IPS-15b (cell line): ENCODE results near the gene HES4.
"Not testable (repeated sequence)": the region's sequence is repeated elsewhere in the genome, so short reads cannot be mapped to it uniquely, and the experiment has no call there.

Experiments
- H3K27me3 ChIP-seq: one replicate; pipeline ENCODE4 v1.6.1; 2013; ENCODE audit warnings: low read length; ENCODE audit not compliant: control insufficient read depth, insufficient read depth
- H3K36me3 ChIP-seq: one replicate; pipeline ENCODE4 v1.6.1; 2013; ENCODE audit warnings: low read length; ENCODE audit not compliant: control insufficient read depth, insufficient read depth
- H3K4me1 ChIP-seq: one replicate; pipeline ENCODE4 v1.6.1; 2013; ENCODE audit warnings: mild to moderate bottlenecking, low read length; ENCODE audit not compliant: control insufficient read depth, insufficient read depth
- H3K4me3 ChIP-seq: one replicate; pipeline ENCODE4 v1.5.1; 2013; ENCODE audit warnings: low read depth, low read length
- H3K9ac ChIP-seq: one replicate; pipeline ENCODE4 v1.6.1; 2013; ENCODE audit warnings: low read depth, mild to moderate bottlenecking, low read length
- H3K9me3 ChIP-seq: one replicate; pipeline ENCODE4 v1.6.1; 2013; ENCODE audit warnings: mild to moderate bottlenecking, low read length; ENCODE audit not compliant: control insufficient read depth, insufficient read depth

The HES4 gene

GRCh38 chr1:988061-988460, 11.8 kb downstream of the HES4 start:
- H3K4me3 ChIP-seq, H3K9me3 ChIP-seq, H3K9ac ChIP-seq, H3K36me3 ChIP-seq, H3K4me1 ChIP-seq: not testable (repeated sequence)
- H3K27me3 ChIP-seq: peaks cover 59% of the 10 kb centered on the region

- no peak overlapping the region for H3K9ac ChIP-seq
- H3K36me3 ChIP-seq: no peaks in the 10 kb centered on the region
- no peak overlapping the region for H3K4me3 ChIP-seq
- peaks cover 48% of the 10 kb centered on the region for H3K27me3 ChIP-seq
- H3K4me1 ChIP-seq: no peaks in the 10 kb centered on the region
- H3K9me3 ChIP-seq: no peaks in the 10 kb centered on the region
Observed at GRCh38 chr1:985126-985525, 14.8 kb downstream of the HES4 start.

- Histone ChIP-seq H3K9ac (no peak overlapping the region), H3K9me3 (no peaks in the 10 kb centered on the region), H3K36me3 (no peaks in the 10 kb centered on the region), H3K27me3 (peaks cover 47% of the 10 kb centered on the region), H3K4me1 (no peaks in the 10 kb centered on the region), H3K4me3 (no peak overlapping the region)
Observed at GRCh38 chr1:984476-984814, 15.5 kb downstream of the HES4 start.

GRCh38 chr1:983798-984475, 16.0 kb downstream of the HES4 start:
- no peak overlapping the region for H3K9ac ChIP-seq
- no peaks in the 10 kb centered on the region for H3K9me3 ChIP-seq
- H3K4me1 ChIP-seq: no peaks in the 10 kb centered on the region
- H3K27me3 ChIP-seq: peaks cover 42% of the 10 kb centered on the region
- no peak overlapping the region for H3K4me3 ChIP-seq
- H3K36me3 ChIP-seq: no peaks in the 10 kb centered on the region

GRCh38 chr1:982765-983436, 17.0 kb downstream of the HES4 start:
- H3K4me1 ChIP-seq: no peaks in the 10 kb centered on the region
- no peaks in the 10 kb centered on the region for H3K9me3 ChIP-seq
- no peak overlapping the region for H3K9ac ChIP-seq
- H3K27me3 ChIP-seq: peaks cover 34% of the 10 kb centered on the region
- no peaks in the 10 kb centered on the region for H3K36me3 ChIP-seq
- H3K4me3 ChIP-seq: no peak overlapping the region

- Histone ChIP-seq H3K36me3 (no peaks in the 10 kb centered on the region), H3K4me1 (no peaks in the 10 kb centered on the region), H3K27me3 (peaks cover 33% of the 10 kb centered on the region), H3K4me3 (no peak within 1 kb of the TSS), H3K9me3 (no peaks in the 10 kb centered on the region), H3K9ac (no peak within 1 kb of the TSS)
Observed at GRCh38 chr1:981955-982558, 17.8 kb downstream of the HES4 start, which contains the start of gene PERM1. PERM1 (minus strand) TSS chr1:982093; CDS start chr1:981029, 1,064 bp downstream.

- Histone ChIP-seq H3K9ac (no peak overlapping the region), H3K4me1 (no peaks in the 10 kb centered on the region), H3K36me3 (no peaks in the 10 kb centered on the region), H3K4me3 (no peak overlapping the region), H3K9me3 (no peaks in the 10 kb centered on the region), H3K27me3 (peaks cover 32% of the 10 kb centered on the region)
Observed at GRCh38 chr1:981491-981954, 18.4 kb downstream of the HES4 start.

- Histone ChIP-seq H3K27me3 (peaks cover 28% of the 10 kb centered on the region), H3K4me3 (no peak overlapping the region), H3K36me3 (no peaks in the 10 kb centered on the region), H3K9ac (no peak overlapping the region), H3K9me3 (no peaks in the 10 kb centered on the region), H3K4me1 (peaks cover under 1% of the 10 kb centered on the region)
Observed at GRCh38 chr1:980602-981395, 19.1 kb downstream of the HES4 start.

GRCh38 chr1:980137-980571, 19.7 kb downstream of the HES4 start:
- Histone ChIP-seq H3K36me3 (no peaks in the 10 kb centered on the region), H3K9me3 (no peaks in the 10 kb centered on the region), H3K27me3 (peaks cover 22% of the 10 kb centered on the region), H3K4me1 (peaks cover 2% of the 10 kb centered on the region), H3K4me3 (no peak overlapping the region), H3K9ac (no peak overlapping the region)

GRCh38 chr1:979744-980072, 20.2 kb downstream of the HES4 start:
- Histone ChIP-seq H3K9ac (no peak overlapping the region), H3K9me3 (no peaks in the 10 kb centered on the region), H3K27me3 (peaks cover 19% of the 10 kb centered on the region), H3K4me3 (no peak overlapping the region), H3K36me3 (no peaks in the 10 kb centered on the region), H3K4me1 (peaks cover 2% of the 10 kb centered on the region)

GRCh38 chr1:978835-979743, 20.8 kb downstream of the HES4 start:
- peaks cover 22% of the 10 kb centered on the region for H3K27me3 ChIP-seq
- no peak overlapping the region for H3K4me3 ChIP-seq
- H3K4me1 ChIP-seq: peaks cover 2% of the 10 kb centered on the region
- H3K36me3 ChIP-seq: no peaks in the 10 kb centered on the region
- H3K9ac ChIP-seq: no peak overlapping the region
- H3K9me3 ChIP-seq: no peaks in the 10 kb centered on the region
